Stimulated activated CD4-positive, alpha-beta T cell treated with anti-CD3 and anti-CD28 coated beads, Interleukin-12 subunit alpha, Interleukin-12 subunit beta, amount 100 ng/mL, for 4 hours (primary cell): ENCODE results near the gene SPATA2.

ENCODE experiments used
- DNase-seq: peaks from one replicate; pipeline ENCODE4 v3.0.0-alpha.2; 2020

Gene SPATA2

GRCh38 chr20:49853640-49854039 is 61.7 kb downstream of the SPATA2 start:
- no peak for DNase-seq
